AG08396 (cell line): ENCODE measurements around the gene HAUS1.
"Not testable (repeated sequence)": the region's sequence is repeated elsewhere in the genome, so short reads cannot be mapped to it uniquely, and the experiment has no call there.

Experiments
- DNase-seq: peaks from one replicate; pipeline ENCODE4 v3.0.0; 2012; ENCODE audit warnings: low spot score, mixed read lengths

Gene HAUS1

DNA sequence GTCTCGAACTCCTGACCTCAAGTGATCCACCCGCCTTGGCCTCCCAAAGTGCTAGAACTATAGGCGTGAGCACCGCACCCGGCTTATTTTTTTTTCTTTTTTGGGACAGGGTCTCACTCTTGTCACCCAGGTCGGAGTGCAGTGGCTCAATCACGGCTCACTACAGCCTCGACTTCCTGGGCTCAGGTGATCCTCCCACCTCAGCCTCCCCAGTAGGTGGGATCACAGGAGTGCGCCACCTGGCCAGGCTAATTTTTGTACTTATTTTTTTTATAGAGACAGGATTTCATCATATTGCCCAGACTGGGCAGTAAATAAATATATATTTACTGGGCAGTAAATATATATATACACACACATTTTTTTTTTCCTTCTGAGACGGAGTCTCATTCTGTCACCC lies 8.7 kb upstream of the HAUS1 start:
- no peak for DNase-seq

DNA sequence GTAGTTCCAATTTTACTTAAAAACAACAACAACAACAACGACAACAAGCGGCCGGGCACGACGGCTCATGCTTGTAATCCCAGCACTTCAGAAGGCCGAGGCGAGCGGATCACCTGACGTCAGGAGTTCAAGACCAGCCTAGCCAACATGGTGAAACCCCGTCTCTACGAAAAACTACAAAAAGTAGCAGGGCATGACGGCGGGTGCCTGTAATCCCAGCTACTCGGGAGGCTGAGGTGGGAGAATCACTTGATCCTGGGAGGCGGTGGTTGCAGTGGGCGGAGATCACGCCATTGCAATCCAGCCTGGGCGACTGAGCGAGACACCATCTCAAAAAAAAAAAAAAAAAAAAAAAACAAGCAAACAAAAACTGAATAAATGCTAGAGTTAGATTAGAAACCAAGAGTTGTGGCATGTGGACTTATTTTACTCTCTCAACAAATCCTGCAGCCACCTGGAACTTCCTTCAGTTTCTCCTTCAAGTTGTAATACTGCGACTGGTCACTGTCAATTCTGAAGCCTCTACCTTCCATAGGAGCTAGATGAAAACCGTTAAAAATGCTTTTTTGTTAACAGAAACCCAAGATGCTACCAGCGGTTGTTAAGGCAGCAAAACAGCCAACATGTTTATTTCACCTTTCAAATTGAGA lies 7.4 kb upstream of the HAUS1 start:
- peak; percentile 10 for DNase-seq

DNA sequence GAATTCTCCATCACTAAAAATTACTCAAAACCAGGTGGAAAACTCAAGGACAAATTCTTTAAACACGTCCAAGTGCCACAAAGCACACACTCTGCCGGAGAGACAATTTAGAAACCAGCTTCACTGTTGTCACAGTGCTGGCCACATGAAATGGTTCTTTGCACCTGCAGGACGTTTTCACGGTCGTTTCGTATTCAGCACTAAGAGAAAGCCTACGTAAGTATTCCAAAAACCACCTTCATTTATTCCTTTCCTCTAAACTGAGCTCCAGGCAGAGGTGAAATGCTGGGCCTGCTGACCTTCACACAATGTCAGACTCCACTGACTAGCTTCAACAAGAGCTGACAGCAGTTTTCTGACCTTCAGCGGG lies 6.8 kb upstream of the HAUS1 start:
- DNase-seq, result no peak

DNA sequence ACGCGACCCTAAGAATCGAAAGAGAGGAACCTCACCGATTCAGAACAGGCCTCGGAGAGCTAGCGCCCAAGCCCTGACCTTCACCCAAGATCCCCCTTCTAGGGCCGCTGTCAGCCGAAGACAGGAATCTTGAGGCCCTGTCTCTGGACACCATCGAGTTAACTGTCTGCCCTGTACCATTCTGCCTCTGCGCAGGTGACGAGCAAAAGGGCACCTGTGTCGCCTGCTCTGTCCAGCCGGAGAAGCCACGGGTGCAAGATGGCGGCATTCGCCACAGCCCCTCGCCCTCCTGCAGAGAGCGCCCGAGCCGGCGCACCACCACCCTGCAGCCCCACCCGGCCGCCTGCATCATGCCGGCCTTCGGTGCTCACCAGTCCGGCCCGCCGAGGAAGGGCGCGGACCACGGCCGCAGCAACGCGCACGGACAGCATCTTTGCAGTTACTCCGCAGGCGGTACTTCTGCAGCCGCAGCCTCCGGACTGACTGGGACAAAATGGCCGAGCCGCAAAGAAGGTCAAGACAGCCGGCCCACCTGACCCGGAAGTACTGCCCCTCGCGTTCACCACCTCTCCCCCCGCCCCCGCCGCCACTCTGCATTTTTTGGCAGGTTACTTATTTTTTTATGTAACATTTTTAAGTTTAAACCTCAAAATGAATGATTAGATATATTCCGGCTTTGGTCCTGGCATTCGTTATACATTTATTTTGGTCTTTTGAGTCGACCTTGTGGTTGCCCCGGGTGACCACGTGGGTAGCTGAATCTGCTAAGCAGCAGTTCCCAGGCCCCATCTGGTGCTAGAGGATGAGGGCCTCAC lies 6.2 kb upstream of the HAUS1 start, which contains the start of gene ATP5F1A:
Gene ATP5F1A (minus strand): TSS at position 496 of the 815 bp plus-strand sequence. CDS start 65 bp downstream, at position 431.
- DNase-seq, result peak; percentile 93

DNA sequence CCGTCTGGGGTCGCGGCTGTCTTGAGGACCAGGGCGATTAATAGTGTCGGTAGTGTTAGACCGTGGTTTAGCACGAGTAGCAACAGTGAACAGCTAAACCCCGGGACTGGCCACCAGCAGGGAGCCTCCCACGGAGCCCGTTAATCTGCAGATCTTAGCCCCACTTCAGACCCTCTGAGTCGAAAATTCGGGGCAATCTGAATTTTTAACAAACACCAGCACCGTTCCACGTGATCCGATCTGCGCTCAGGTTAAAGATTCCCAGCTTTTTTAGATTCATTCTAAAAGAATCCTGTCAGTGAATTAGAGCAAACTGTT lies 5.6 kb upstream of the HAUS1 start:
- no peak for DNase-seq

DNA sequence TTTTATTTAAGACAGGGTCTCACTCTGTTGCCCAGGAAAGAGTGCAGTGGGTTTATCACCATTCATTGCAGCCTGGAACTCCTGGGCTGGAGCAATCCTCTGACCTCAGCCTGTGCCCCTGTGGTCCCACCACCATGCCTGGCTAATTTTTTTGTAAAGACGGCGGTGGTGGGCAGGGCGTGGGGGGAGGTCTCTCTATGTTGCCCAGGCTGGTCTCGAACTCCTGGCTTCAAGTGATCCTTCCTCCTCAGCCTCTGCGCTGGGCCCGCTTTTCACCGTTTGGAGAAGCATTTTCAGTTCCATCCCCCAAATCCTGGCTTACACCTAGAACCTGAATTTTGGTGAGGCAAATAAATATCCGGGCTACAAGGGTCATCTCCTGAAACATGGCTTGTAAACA lies 4.7 kb upstream of the HAUS1 start:
- no peak for DNase-seq

DNA sequence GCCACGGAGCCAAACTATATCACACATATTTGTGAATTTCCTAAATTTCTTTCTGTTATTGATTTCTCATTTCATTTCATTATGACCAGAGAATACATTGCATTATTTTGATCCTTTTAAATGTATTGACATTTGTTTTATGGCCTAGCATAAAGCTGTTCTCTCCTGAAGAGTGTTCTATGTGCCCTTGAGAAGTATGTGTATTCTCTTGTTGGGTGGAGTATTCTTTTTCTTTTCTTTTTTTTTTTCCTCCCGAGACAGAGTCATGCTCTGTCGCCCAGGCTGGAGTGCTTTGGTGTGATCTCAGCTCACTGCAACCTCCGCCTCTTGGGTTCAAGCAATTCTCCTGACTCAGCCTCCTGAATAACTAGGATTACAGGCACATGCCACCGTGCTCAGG lies 5.2 kb downstream of the HAUS1 start:
- no peak for DNase-seq

DNA sequence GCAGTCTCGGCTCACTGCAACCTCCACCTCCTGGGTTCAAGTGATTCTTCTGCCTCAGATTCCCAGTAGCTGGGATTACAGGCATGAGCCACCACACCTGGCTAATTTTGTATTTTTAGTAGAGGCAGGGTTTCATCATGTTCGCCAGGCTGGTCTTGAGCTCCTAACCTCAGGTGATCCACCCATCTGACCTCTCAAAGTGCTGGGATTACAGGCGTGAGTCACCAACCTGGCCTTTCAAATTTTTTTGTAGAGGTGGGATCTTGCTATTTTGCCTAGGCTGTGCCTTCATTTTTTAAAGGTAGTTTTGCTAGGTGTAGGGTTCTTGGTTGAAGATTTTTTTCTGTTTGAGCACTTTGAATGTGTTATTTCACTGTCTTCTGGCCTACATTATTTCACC lies 6.2 kb downstream of the HAUS1 start:
- DNase-seq, result no peak

DNA sequence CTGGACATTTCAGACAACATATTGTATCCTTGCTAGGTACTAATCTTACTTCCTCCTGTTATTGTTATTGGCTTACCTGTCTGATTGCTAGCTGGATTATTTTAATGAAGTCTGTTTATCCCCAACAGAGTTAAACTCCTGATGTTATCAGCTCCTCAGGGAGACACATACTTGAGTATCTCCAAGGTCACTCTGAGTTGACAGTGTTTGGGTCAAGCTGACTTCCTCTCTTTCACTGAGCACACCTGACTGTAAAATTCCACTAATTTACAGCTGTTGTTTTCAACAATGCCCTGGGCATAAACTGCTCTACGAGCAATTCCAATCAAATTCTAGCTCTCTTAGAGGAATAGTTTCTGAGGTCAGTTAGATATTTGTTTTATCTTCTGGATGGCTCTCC lies 9.6 kb downstream of the HAUS1 start:
- no peak for DNase-seq

DNA sequence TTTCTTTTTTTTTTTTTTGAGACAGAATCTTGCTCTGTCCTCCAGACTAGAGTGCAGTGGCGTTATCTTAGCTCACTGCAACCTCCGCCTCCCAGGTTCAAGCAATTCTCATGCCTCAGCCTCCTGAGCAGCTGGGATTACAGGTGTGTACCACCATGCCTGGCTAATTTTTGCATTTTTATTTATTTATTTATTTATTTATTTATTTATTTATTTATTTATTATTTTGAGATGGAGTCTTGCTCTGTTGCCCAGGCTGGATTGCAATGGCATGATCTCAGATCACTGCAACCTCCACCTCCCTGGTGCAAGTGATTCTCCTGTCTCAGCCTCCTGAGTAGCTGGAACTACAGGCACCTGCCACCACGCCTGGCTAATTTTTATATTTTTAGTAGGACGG lies 22.4 kb downstream of the HAUS1 start:
- DNase-seq, result not testable (repeated sequence)

DNA sequence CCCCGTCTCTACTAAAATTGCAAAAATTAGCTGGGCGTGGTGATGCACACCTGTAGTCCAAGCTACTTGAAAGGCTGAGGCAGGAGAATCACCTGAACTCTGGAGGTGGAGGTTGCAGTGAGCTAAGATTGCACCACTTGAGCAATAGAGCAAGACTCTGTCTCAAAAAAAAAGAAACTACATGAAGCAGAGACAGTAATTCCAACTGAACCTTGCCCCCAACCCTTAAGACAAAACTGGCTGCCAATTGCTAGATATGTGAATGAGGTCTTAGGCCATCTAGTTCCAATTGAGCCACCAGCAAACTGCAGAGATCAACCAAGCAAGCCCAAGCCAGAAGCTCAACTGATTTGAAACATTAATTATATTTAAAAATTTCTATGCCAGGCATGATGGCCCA lies 25.9 kb downstream of the HAUS1 start:
- no peak for DNase-seq

DNA sequence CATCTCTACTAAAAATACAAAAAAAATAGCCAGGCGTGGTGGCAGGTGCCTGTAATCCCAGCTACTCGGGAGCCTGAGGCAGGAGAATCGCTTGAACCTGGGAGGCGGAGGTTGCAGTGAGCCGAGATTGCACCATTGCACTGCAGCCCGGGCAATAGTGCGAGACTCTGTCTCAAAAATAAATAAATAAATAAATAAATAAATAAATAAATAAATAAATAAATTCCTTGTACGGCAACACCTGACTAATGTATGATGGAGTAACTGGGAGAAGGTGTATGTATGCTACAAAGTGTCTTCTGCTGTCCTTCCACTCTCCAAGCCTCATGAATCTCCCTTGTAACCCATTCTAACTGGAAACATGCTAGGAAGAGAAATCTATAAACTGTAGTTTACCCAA lies 26.4 kb downstream of the HAUS1 start:
- not testable (repeated sequence) for DNase-seq

DNA sequence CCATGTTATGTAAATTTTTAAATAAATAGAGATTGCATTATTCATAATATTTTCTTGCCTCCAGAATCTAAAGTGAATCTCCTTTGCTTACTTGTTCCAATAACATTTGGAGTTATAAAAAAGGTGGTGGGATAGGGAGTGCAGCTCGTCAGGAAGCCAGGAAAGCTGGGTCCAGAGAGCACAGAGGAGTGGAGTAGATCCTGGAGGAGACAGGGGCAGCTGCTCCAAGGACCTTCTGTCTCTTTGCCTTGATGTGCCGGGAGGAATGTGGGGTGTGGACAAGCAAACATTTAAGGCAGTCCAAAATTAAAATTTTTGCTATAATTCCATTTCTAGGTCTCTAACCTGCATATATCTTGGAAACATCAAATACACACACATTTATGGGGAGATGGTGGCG lies 29.3 kb downstream of the HAUS1 start:
- DNase-seq, result no peak

DNA sequence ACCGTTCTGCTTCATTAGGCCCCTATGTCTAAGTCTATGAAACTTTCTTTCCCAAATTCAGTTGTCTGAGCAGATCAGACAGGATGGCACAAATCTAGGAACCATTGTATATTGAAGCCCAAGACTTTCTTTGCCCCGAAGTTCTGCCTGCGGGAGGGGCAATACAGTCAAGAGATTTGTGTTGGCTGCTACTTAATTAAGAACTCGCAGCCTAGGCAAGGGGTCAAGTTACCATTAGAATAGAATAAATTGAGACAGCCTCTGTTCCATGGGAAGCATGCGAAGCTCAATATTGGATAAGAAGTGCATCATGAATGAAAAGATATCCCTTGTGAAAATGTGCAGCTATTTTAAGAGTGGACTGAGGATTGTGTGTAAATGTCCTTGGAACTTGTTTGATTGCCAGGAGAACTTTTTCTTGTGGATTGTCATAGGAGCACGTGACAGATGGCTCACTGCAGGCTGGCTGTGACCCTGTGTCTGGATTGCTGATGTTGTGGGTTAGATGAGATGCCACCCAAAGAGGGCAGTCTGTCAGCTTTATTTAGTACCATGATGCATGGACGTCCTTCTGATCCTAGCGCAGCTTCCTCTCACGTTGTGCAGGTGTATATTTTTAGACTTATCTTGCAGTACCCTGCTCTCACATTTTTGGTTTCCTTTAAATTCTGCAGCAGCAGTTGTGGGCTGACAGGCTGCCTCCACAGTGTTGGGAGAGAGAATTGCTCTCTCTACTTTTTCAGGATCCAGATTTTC lies 30.9 kb downstream of the HAUS1 start:
- DNase-seq, result no peak

DNA sequence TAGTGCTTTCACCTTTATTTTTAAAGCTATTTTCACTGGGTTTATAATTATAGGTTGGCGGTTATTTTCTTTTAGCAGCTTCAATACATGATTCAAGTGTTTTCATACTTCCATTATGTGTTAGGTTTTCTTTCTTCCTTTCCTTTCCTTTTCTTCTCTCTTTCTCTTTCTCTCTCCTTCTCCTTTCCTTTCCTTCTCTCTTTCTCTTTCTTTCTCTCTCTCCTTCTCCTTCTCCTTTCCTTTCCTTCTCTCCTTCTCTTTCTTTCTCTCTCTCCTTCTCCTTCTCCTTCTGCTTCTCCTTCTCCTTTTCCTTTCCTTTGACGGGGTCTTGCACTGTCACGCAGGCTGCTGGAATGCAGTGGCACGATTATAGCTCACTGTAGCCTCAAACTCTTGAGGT lies 36.0 kb downstream of the HAUS1 start:
- no peak for DNase-seq

DNA sequence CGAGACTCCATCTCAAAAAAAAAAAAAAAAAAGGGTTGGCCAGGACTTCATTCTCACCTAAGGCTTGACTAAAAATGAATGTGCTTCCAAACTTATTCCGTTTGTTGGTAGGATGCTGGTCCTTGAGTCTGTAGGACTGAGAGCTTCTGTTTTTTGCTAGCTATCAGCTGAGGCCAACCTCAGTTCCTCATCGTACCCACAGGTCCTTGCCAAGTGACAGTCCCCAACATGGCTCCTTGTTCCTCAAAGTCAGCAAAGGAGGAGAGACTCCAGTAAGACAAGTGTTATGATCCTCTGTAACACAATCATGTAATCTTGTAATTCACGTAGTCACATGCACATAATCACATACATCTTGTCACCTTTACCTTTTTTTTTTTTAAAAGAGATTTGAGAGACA lies 37.0 kb downstream of the HAUS1 start:
- DNase-seq, result no peak

DNA sequence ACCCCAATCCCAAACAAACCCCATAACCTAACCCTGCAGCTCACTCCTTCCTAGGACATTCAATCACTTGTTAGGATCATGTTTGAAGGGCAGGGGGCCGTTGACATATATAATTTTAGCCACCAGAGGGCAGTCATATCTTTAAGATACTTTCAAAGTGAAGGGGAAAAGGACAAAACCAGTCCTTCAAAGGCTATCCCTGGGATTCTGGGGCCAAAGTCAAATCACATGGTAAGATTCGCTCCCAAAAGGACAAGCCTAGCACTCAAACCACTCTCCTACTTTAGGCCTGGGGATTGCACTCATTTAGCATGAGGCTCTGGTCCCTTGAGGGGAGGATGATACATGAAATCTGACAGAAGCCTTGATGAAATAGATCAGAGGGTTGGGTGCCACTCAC lies 44.6 kb downstream of the HAUS1 start:
- peak; percentile 52 for DNase-seq

DNA sequence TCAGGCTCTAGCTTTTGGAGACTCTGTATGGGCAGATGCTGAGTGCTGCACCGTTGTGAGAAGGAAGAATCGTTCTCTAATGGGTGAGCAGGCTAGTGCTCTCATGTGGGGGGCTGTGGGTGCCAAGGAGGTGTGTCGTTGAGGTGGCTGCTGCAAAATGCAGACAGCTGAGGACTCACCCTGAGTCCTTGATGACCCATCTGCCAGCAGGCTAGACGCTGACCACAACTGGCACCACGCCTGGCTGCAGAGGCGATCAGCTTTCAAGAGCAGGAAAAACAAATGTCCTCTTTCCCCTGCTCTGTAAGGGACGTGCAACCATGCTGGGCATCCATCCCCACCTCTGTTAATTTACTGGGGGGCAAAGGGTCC lies 48.2 kb downstream of the HAUS1 start:
- peak; percentile 69 for DNase-seq

DNA sequence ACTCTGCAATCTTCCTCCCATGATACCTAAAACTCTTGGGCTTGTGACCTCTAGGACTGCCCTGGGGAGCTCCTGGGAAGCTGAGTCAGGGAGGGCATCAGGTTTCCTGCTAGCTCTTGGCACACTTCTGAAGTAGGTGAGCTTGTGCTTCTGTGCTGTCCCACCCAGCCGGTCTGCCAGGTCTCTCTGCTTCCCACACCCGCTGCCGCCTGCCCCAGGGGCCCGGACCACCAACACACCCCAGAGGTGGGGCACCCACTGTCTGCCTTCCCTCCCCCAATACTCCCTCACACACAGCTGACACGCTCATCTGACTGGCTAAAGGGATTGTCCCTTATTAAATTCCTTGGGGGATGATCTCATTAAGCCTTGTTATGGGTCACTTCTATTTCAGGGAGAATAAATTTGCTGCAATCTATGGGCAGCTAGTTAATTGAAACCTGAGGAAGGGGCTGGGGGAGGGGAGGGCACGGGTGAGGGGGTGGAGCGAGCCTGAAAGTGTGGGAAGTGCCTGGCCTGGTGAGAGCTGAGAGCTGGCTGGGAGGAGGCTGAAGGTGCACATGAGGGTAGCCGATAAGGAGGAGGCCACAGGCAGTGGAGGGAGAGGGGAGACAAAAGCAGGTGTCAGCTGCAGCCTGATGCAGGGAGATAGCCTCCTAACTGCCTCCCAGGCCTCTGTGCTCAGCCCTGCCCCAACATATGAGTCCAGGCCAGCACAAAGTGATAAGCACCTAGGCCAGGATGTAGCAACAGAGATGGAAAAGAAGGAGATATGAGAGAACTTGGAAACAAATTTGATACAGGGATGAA lies 48.8 kb downstream of the HAUS1 start:
- DNase-seq, result peak; percentile 27

DNA sequence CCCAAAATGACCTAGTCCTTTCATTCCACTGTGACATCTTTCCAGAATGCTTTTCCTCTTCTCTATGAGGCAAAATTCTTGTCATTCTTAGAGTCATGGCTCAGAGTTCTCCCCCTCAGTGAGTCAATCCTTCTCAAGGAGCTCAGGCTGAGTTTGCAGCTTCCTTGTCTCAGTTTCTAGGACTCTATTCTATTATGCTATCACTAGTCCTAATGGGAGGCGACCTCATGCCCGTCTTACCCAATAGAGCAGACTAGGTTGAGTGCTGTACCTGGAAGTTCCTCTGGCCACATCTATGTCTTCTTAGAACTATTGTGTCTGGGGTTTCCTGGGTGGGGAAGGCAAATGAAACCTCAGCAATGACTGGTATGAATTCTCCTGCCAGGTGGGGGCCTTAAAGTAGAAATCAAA lies 51.5 kb downstream of the HAUS1 start:
- peak; percentile 77 for DNase-seq

DNA sequence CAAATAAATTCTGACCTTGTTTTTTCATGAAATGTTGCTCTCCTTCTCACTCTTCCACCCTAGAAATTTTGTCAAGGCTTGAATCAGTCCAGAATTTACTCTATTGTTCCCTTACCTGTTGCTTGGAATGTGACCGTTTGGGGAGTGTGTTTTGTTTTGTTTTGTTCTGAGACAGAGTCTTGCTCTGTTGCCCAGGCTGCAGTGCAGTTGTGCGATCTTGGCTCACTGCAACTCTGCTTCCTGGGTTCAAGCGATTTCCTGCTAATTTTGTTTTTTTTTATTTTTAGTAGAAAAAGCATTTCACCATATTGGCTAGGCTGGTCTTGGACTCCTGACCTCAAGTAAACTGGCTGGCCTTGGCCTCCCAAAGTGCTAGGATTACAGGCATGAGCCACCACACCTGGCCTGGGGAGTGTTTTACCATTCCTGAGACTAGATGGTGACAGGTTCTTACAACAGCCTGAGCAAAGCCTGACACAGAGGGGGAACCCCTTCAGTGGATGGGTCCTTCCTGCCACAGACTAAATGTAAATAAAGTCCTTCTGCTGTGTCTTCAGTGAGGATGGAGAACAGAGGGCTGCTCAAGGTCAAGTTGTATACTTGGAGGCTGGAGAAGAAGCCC lies 52.0 kb downstream of the HAUS1 start:
- no peak for DNase-seq

DNA sequence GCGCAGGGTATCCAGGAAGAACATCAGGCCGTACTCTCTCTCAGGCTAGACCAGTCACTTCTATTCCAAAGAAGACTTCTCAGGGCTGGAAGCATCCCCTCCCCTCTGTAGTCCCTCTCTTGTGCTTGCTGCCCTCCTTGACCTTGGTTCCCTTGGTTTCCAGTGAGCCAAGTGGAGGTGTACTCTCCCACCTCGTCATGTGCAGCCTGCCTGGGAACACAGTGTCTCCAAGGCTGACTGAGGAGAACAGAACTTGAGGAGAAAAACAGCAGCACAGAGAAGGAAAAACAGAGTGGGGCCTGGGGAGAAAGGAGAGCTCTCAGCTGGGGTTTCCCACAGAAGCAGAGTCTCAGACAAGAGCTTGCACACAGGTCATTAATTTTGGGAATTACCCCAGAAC lies 52.7 kb downstream of the HAUS1 start:
- no peak for DNase-seq
